ENCODE results near the gene ZNHIT2. TPM values are rescaled to one million over a fixed set of nuclear protein-coding genes. Genes with fewer than 3 reads are reported as not detected.

Gene ZNHIT2
- total RNA-seq, 2 donors from 2014 or later, result 8.7 to 12.0 TPM

GRCh38 chr11:65113361-65113756, 4.1 kb downstream of the ZNHIT2 start:
- Histone ChIP-seq H3K9me3 (no peaks in the 10 kb centered on the region), H3K36me3 (peaks cover 22% of the 10 kb centered on the region), H3K4me3 (peak overlapping the region in 1 of 2 donors; percentile 67), H3K4me1 (peaks cover 0 to 61% of the 10 kb centered on the region in 2 donors), H3K27ac (peak overlapping the region; percentile 81 to 82), H3K27me3 (no peaks in the 10 kb centered on the region)
- TF ChIP-seq CTCF (IDR thresholded peaks at IDR 0.05), result no peak
- no peak for DNase-seq (ENCODE audit: low spot score)

GRCh38 chr11:65112546-65113360, 4.7 kb downstream of the ZNHIT2 start:
- Histone ChIP-seq H3K9me3 (no peaks in the 10 kb centered on the region), H3K36me3 (peaks cover 23% of the 10 kb centered on the region), H3K27me3 (no peaks in the 10 kb centered on the region), H3K4me3 (peak overlapping the region; percentile 47 to 67), H3K27ac (peak overlapping the region; percentile 81 to 82), H3K4me1 (peaks cover 0 to 55% of the 10 kb centered on the region in 2 donors)
- no peak for DNase-seq (ENCODE audit: low spot score)
- TF ChIP-seq CTCF (IDR thresholded peaks at IDR 0.05), result peak; percentile 88 to 90

- H3K4me1 ChIP-seq, result peaks cover 0 to 52% of the 10 kb centered on the region in 2 donors
- H3K27me3 ChIP-seq, result no peaks in the 10 kb centered on the region
Measured at GRCh38 chr11:65111744-65112545, 5.6 kb downstream of the ZNHIT2 start, which contains the start of gene TM7SF2. TSS of gene TM7SF2 (plus strand) at chr11:65111872. CDS start at chr11:65112016, 144 bp downstream.

GRCh38 chr11:65111159-65111743, 6.2 kb downstream of the ZNHIT2 start:
- Histone ChIP-seq H3K9me3 (no peaks in the 10 kb centered on the region), H3K4me1 (peaks cover 0 to 45% of the 10 kb centered on the region in 2 donors), H3K27ac (peak overlapping the region; percentile 52 to 82), H3K36me3 (peaks cover 26% of the 10 kb centered on the region), H3K4me3 (peak overlapping the region in 1 of 2 donors; percentile 67), H3K27me3 (no peaks in the 10 kb centered on the region)
- no peak for DNase-seq (ENCODE audit: low spot score)
- no peak for TF ChIP-seq CTCF (IDR thresholded peaks at IDR 0.05)

More at GRCh38 chr11:65111744-65112545, 5.6 kb downstream of the ZNHIT2 start, which contains the start of gene TM7SF2:
- no peak for TF ChIP-seq CTCF (IDR thresholded peaks at IDR 0.05)
- Histone ChIP-seq H3K36me3 (peaks cover 26% of the 10 kb centered on the region), H3K27ac (peak within 1 kb of the TSS; percentile 81 to 82), H3K4me3 (peak within 1 kb of the TSS; percentile 47 to 67), H3K9me3 (no peaks in the 10 kb centered on the region)
- peak; percentile 97 for DNase-seq (ENCODE audit: low spot score)

GRCh38 chr11:65110354-65110861, 7.1 kb downstream of the ZNHIT2 start:
- H3K4me3 ChIP-seq, result no peak overlapping the region
- peaks cover 23% of the 10 kb centered on the region for H3K36me3 ChIP-seq
- H3K4me1 ChIP-seq, result peaks cover 0 to 41% of the 10 kb centered on the region in 2 donors

More at GRCh38 chr11:65110354-65110861, 7.1 kb downstream of the ZNHIT2 start:
- no peaks in the 10 kb centered on the region for H3K9me3 ChIP-seq
- H3K27ac ChIP-seq, result peak overlapping the region; percentile 52 to 82
- peak; percentile 100 for TF ChIP-seq CTCF (IDR thresholded peaks at IDR 0.05)
- H3K27me3 ChIP-seq, result no peaks in the 10 kb centered on the region
- DNase-seq (ENCODE audit: low spot score), result peak; percentile 92

Data from right atrium auricular region (tissue), 2 donors.